Esophagus muscularis mucosa (tissue), 4 donors: Measurements from ENCODE around the gene RTTN.

Source experiments
- CTCF ChIP-seq, 3 experiments: fragments of 200-600 bp in 2 of 3; fragments of 450-650 bp in 1 of 3; sonication (generic) in 2 of 3; IDR thresholded peaks; one replicate each; pipeline ENCODE4 v1.5.1; 2017 to 2019; ENCODE audit warnings: antibody characterized with exemption in 3 of 3, mild to moderate bottlenecking in 2 of 3, moderate library complexity in 1 of 3
- EP300 ChIP-seq: sonication (generic); formaldehyde crosslinking; IDR thresholded peaks from one replicate; pipeline ENCODE4 v1.6.1; 2017; ENCODE audit warnings: antibody characterized with exemption
- POLR2AphosphoS5 ChIP-seq, 2 donors: sonication (generic); formaldehyde crosslinking; IDR thresholded peaks; one replicate each; pipeline ENCODE4 v1.6.1; 2017; ENCODE audit warnings: antibody characterized with exemption in 2 of 2

GRCh38 chr18:70195014-70195614 is 10.4 kb downstream of the RTTN start:
- TF ChIP-seq CTCF (IDR thresholded peaks at IDR 0.05) (no peak), POLR2AphosphoS5 (IDR thresholded peaks at IDR 0.05) (no peak), EP300 (no peak)
